HepG2 (cell line): ENCODE measurements around the gene SYT8. TPM values are rescaled to one million over a fixed set of nuclear protein-coding genes. Genes with fewer than 3 reads are reported as not detected.

Source experiments
- CHD2 ChIP-seq: IDR thresholded peaks from 2 replicates; pipeline ENCODE4 v1.6.1; 2011; ENCODE audit warnings: low read depth, low read length, improper control_type of control experiment
- CTCF ChIP-seq: sonication (generic); formaldehyde crosslinking; IDR thresholded peaks from 2 replicates; pipeline ENCODE4 v1.5.0; 2020; ENCODE audit warnings: mild to moderate bottlenecking, missing genetic modification reagents, moderate library complexity
- FOXC1 ChIP-seq: sonication (generic); formaldehyde crosslinking; IDR thresholded peaks from 2 replicates; pipeline ENCODE4 v1.8.0; 2022; ENCODE audit warnings: mild to moderate bottlenecking, missing genetic modification reagents, borderline replicate concordance
- FOXP1 ChIP-seq, 2 experiments: fragments of 450-650 bp in 1 of 2; IDR thresholded peaks; 2 replicates each; pipeline ENCODE4 v1.6.1; 2017 to 2018; ENCODE audit warnings: antibody characterized with exemption in 1 of 2
- IRF9 ChIP-seq: sonication (generic); formaldehyde crosslinking; IDR thresholded peaks from 2 replicates; pipeline ENCODE4 v1.8.0; 2022; ENCODE audit warnings: missing genetic modification reagents, mild to moderate bottlenecking, borderline replicate concordance
- KDM5B ChIP-seq: sonication (generic); formaldehyde crosslinking; IDR thresholded peaks from 2 replicates; pipeline ENCODE4 v1.4.0; 2020; ENCODE audit warnings: missing genetic modification reagents, mild to moderate bottlenecking, borderline replicate concordance
- NCOA1 ChIP-seq: sonication (generic); formaldehyde crosslinking; IDR thresholded peaks from 2 replicates; pipeline ENCODE4 v1.9.0; 2021; ENCODE audit warnings: missing genetic modification reagents
- NR2F2 ChIP-seq: IDR thresholded peaks from 2 replicates; pipeline ENCODE4 v1.6.1; 2012; ENCODE audit warnings: low read depth, inconsistent platforms, borderline replicate concordance
- REXO4 ChIP-seq: sonication (generic); formaldehyde crosslinking; IDR thresholded peaks from 2 replicates; pipeline ENCODE4 v1.8.0; 2022; ENCODE audit warnings: missing genetic modification reagents, mild to moderate bottlenecking, borderline replicate concordance
- RFX1 ChIP-seq: fragments of 450-650 bp; IDR thresholded peaks from 2 replicates; pipeline ENCODE4 v1.6.1; 2017
- RXRA ChIP-seq: sonication (generic); formaldehyde crosslinking; IDR thresholded peaks from 2 replicates; pipeline ENCODE4 v1.5.1; 2020; ENCODE audit warnings: missing genetic modification reagents
- SAFB2 ChIP-seq: sonication (generic); formaldehyde crosslinking; IDR thresholded peaks from 2 replicates; pipeline ENCODE4 v1.5.1; 2020; ENCODE audit warnings: missing genetic modification reagents, low read depth, mild to moderate bottlenecking, borderline replicate concordance
- SIN3A ChIP-seq: IDR thresholded peaks from 2 replicates; pipeline ENCODE4 v1.6.1; 2011; ENCODE audit warnings: low read depth, mild to moderate bottlenecking, control low read depth, low read length, borderline replicate concordance
- TFDP1 ChIP-seq: IDR thresholded peaks from 2 replicates; pipeline ENCODE4 v1.6.1; 2016; ENCODE audit warnings: missing compliant biosample characterization, missing genetic modification reagents, borderline replicate concordance
- UBTF ChIP-seq: sonication (generic); formaldehyde crosslinking; IDR thresholded peaks from 2 replicates; pipeline ENCODE4 v1.4.0; 2020; ENCODE audit warnings: mild to moderate bottlenecking, missing genetic modification reagents
- ZKSCAN8 ChIP-seq: IDR thresholded peaks from 2 replicates; pipeline ENCODE4 v1.6.1; 2016; ENCODE audit warnings: borderline replicate concordance, missing genetic modification reagents, missing compliant biosample characterization
- ZNF136 ChIP-seq: sonication (generic); formaldehyde crosslinking; IDR thresholded peaks from 2 replicates; pipeline ENCODE4 v1.8.1; 2022; ENCODE audit warnings: low read depth, mild to moderate bottlenecking, moderate library complexity, missing genetic modification reagents
- ZNF180 ChIP-seq: sonication (generic); formaldehyde crosslinking; IDR thresholded peaks from 2 replicates; pipeline ENCODE4 v1.4.0; 2020; ENCODE audit warnings: low read depth, missing genetic modification reagents, borderline replicate concordance
- ZNF337 ChIP-seq: sonication (generic); formaldehyde crosslinking; IDR thresholded peaks from 2 replicates; pipeline ENCODE4 v1.5.1; 2020; ENCODE audit warnings: missing genetic modification reagents, low read depth, mild to moderate bottlenecking, borderline replicate concordance
- ZNF605 ChIP-seq: sonication (generic); formaldehyde crosslinking; IDR thresholded peaks from 2 replicates; pipeline ENCODE4 v1.8.0; 2022; ENCODE audit warnings: mild to moderate bottlenecking, missing genetic modification reagents
- ZNF766 ChIP-seq: sonication (generic); formaldehyde crosslinking; IDR thresholded peaks from 2 replicates; pipeline ENCODE4 v1.5.0; 2020; ENCODE audit warnings: missing genetic modification reagents, borderline replicate concordance
- ZSCAN25 ChIP-seq: sonication (generic); formaldehyde crosslinking; IDR thresholded peaks from 2 replicates; pipeline ENCODE4 v1.8.0; 2022; ENCODE audit warnings: mild to moderate bottlenecking, missing genetic modification reagents
- polyA plus RNA-seq, 8 experiments: library from polyadenylated mRNA; depleted of rRNA in 3 of 8; stranded (reverse) in 7 of 8; unstranded in 1 of 8; fragments of >200 nt; fragmentation: Illumina TruSeq in 4 of 8; extraction: Trizol in 4 of 8; gene quantifications; 2 replicates each; pipeline versions ENCODE4 v1.2.1 to v1.2.3, GENCODE V29; 2011 to 2016; ENCODE audit warnings: low read depth in 4 of 8, missing spikeins in 1 of 8, mixed read lengths in 1 of 8; ENCODE audit not compliant: insufficient read depth in 1 of 8
- total RNA-seq, 5 experiments: library from RNA; depleted of rRNA; stranded (reverse); fragments of >200 nt; fragmentation: Illumina TruSeq; extraction: Trizol; gene quantifications; 2 replicates each; pipeline ENCODE4 v1.2.3, GENCODE V29; 2016; ENCODE audit warnings: low read depth in 1 of 5

SYT8 gene
- total and polyA plus RNA-seq, 2 of the 13 experiments (the other 11 are each of a cell fraction or from before 2014, with no cell fraction given): 0.60 to 2.3 TPM

GRCh38 chr11:1842149-1843097 is 7.6 kb downstream of the SYT8 start (continued):
- TF ChIP-seq ZNF337 (CRISPR knock-in tag) (peak; percentile 48; the same call in 1 of the 2 replicates), ZNF766 (peak; percentile 68; the same call in 1 of the 2 replicates), CHD2 (no peak), IRF9 (CRISPR knock-in tag) (peak; percentile 92), UBTF (CRISPR knock-in tag) (peak; percentile 97), FOXC1 (CRISPR knock-in tag) (no peak; the same call in 1 of the 2 replicates), SAFB2 (CRISPR knock-in tag) (peak; percentile 86; the same call in 1 of the 2 replicates), RFX1 (no peak), SIN3A (peak; percentile 66; the same call in 1 of the 2 replicates), ZNF180 (CRISPR knock-in tag) (no peak), TFDP1 (CRISPR knock-in tag) (peak; percentile 77), ZKSCAN8 (CRISPR knock-in tag) (peak; percentile 85), RXRA (CRISPR knock-in tag) (peak; percentile 97), CTCF (CRISPR knock-in tag) (peak; percentile 43), ZSCAN25 (CRISPR knock-in tag) (peak; percentile 94), REXO4 (CRISPR knock-in tag) (no peak), NR2F2 (peak; percentile 76; the same call in 1 of the 2 replicates), NCOA1 (CRISPR knock-in tag) (peak; percentile 94; the same call in 1 of the 2 replicates), FOXP1 (IDR thresholded peaks at IDR 0.05) (no peak), FOXP1 (CRISPR knock-in tag; IDR thresholded peaks at IDR 0.05) (peak; percentile 69), ZNF605 (CRISPR knock-in tag) (peak; percentile 67), ZNF136 (peak; percentile 97), KDM5B (CRISPR knock-in tag) (peak; percentile 89)
